HG02852 (cell line): ENCODE results near the gene TEX264.

Source experiments
- ATAC-seq: cut with Tn5 transposase; IDR thresholded peaks from one replicate; pipeline ENCODE4 v1.9.1; 2021; ENCODE audit warnings: mild to moderate bottlenecking, moderate library complexity; ENCODE audit not compliant: unreplicated experiment

The TEX264 gene

GRCh38 chr3:51691949-51692348, 20.9 kb downstream of the TEX264 start:
- no peak for ATAC-seq

GRCh38 chr3:51692980-51693395, 21.9 kb downstream of the TEX264 start:
- no peak for ATAC-seq

- ATAC-seq = no peak
Measured at GRCh38 chr3:51696954-51697353, 25.9 kb downstream of the TEX264 start.

GRCh38 chr3:51698209-51698608, 27.2 kb downstream of the TEX264 start:
- ATAC-seq = no peak

- ATAC-seq = no peak
Measured at GRCh38 chr3:51700403-51700802, 29.4 kb downstream of the TEX264 start.

GRCh38 chr3:51702156-51702555, 31.1 kb downstream of the TEX264 start:
- no peak for ATAC-seq

GRCh38 chr3:51703068-51703760, 32.2 kb downstream of the TEX264 start:
- no peak for ATAC-seq

- no peak for ATAC-seq
Measured at GRCh38 chr3:51703761-51704510, 32.9 kb downstream of the TEX264 start.

- no peak for ATAC-seq
Measured at GRCh38 chr3:51704511-51704950, 33.5 kb downstream of the TEX264 start.

- ATAC-seq = no peak
Measured at GRCh38 chr3:51705276-51706020, 34.4 kb downstream of the TEX264 start.

- no peak for ATAC-seq
Measured at GRCh38 chr3:51706021-51706485, 35.0 kb downstream of the TEX264 start.

- no peak for ATAC-seq
Measured at GRCh38 chr3:51706788-51707731, 36.0 kb downstream of the TEX264 start, which contains the start of gene GRM2. GRM2 (plus strand) TSS chr3:51707068; CDS start chr3:51708984, 1,916 bp downstream.

- no peak for ATAC-seq
Measured at GRCh38 chr3:51708216-51708845, 37.3 kb downstream of the TEX264 start.

GRCh38 chr3:51709004-51709420, 38.0 kb downstream of the TEX264 start:
- no peak for ATAC-seq

GRCh38 chr3:51709675-51710074, 38.6 kb downstream of the TEX264 start:
- ATAC-seq = no peak

GRCh38 chr3:51710631-51711351, 39.7 kb downstream of the TEX264 start:
- ATAC-seq = no peak

- ATAC-seq = no peak
Measured at GRCh38 chr3:51711352-51712037, 40.4 kb downstream of the TEX264 start.

GRCh38 chr3:51712038-51712420, 41.0 kb downstream of the TEX264 start:
- no peak for ATAC-seq

- ATAC-seq = no peak
Measured at GRCh38 chr3:51712511-51712931, 41.5 kb downstream of the TEX264 start.
